ENCODE measurements around the gene PPFIA2.

Gene PPFIA2

GRCh38 chr12:81500788-81501187 lies 258.4 kb downstream of the PPFIA2 start:
- H3K27me3 Mint-ChIP-seq (ENCODE audit: low read depth, poor library complexity), result no peaks in the 10 kb centered on the region
- no peaks in the 10 kb centered on the region for H3K36me3 Mint-ChIP-seq (ENCODE audit: low read depth)
- H3K27ac Mint-ChIP-seq, result no peak overlapping the region
- no peak overlapping the region for H3K4me3 Mint-ChIP-seq
- no peak for DNase-seq
- no peaks in the 10 kb centered on the region for H3K9me3 Mint-ChIP-seq
- H3K4me1 Mint-ChIP-seq, result no peaks in the 10 kb centered on the region
- TF ChIP-seq, protein P1, sequence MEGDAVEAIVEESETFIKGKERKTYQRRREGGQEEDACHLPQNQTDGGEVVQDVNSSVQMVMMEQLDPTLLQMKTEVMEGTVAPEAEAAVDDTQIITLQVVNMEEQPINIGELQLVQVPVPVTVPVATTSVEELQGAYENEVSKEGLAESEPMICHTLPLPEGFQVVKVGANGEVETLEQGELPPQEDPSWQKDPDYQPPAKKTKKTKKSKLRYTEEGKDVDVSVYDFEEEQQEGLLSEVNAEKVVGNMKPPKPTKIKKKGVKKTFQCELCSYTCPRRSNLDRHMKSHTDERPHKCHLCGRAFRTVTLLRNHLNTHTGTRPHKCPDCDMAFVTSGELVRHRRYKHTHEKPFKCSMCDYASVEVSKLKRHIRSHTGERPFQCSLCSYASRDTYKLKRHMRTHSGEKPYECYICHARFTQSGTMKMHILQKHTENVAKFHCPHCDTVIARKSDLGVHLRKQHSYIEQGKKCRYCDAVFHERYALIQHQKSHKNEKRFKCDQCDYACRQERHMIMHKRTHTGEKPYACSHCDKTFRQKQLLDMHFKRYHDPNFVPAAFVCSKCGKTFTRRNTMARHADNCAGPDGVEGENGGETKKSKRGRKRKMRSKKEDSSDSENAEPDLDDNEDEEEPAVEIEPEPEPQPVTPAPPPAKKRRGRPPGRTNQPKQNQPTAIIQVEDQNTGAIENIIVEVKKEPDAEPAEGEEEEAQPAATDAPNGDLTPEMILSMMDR (IDR thresholded peaks at IDR 0.05), result no peak

DNA sequence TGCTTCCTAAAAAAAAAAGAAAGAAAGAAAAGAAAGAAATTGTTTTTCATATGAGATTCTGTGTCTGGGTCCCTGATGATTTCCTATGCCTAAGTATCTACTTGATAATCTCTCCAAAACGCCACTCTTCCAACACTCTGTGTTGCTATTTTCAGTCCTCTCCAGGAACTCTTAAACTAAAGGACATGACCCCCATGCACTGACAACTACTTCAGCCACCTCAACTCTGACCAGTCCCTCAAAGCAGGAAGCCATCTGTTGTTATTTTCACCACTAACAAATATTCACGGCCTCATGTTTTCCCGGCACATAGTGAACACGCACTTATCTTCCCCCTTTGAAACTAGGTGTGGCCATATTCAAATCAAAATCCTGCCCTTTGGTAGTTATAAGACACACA lies 259.3 kb downstream of the PPFIA2 start:
- H3K36me3 Mint-ChIP-seq (ENCODE audit: low read depth), result no peaks in the 10 kb centered on the region
- no peaks in the 10 kb centered on the region for H3K27me3 Mint-ChIP-seq (ENCODE audit: low read depth, poor library complexity)
- no peak overlapping the region for H3K4me3 Mint-ChIP-seq
- no peaks in the 10 kb centered on the region for H3K9me3 Mint-ChIP-seq
- no peaks in the 10 kb centered on the region for H3K4me1 Mint-ChIP-seq
- H3K27ac Mint-ChIP-seq, result no peak overlapping the region
- TF ChIP-seq, protein P1 (IDR thresholded peaks at IDR 0.05), result no peak
- DNase-seq, result no peak

DNA sequence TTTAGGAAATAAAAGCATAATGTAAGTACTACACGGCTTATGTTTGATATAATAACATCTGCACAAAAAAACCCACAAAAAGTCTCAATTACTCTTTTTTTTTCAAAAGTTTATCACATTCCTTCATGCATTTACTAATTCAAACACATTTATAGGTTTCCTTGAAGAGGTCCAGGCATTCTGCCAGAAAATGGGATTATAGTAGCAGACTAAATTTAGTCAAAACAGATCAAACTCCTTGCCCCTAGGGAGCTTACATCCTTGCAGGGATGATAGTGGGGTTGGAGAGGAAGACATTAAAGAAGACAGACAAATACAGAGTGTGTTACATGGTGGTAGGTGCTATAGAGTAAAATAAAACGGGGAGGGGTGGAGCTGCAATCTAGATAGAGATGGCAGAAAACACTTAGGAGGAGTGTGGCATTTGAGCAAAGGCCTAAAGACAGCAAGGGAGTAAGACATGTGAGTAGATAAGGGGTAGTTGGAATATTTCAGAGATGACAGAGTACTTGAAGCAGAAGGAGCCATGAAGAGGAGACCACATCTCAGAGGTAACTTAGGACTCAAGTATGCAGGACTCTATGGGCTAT lies 266.9 kb downstream of the PPFIA2 start:
- no peaks in the 10 kb centered on the region for H3K9me3 Mint-ChIP-seq
- no peak overlapping the region for H3K4me3 Mint-ChIP-seq
- no peak overlapping the region for H3K27ac Mint-ChIP-seq
- peaks cover 3% of the 10 kb centered on the region for H3K27me3 Mint-ChIP-seq (ENCODE audit: low read depth, poor library complexity)
- H3K4me1 Mint-ChIP-seq, result no peaks in the 10 kb centered on the region
- H3K36me3 Mint-ChIP-seq (ENCODE audit: low read depth), result no peaks in the 10 kb centered on the region
- TF ChIP-seq, protein P1 (IDR thresholded peaks at IDR 0.05), result no peak
- DNase-seq, result no peak

DNA sequence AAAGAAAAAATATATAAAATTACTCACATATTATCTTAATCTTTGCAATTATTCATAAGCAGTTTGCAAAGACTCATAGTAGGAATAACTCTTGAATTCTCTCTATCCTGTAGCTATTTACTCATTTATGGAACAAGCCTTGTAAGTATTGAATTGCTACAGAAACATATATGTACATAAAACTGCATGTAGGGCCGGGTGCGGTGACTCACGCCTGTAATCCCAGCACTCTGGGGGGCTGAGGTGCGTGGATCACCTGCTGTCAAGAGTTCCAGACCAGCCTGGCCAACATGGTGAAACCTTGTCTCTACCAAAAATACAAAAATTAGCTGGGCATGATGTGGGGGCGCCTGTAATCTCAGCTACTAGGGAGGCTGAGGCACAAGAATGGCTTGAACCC lies 286.2 kb downstream of the PPFIA2 start:
- no peaks in the 10 kb centered on the region for H3K27me3 Mint-ChIP-seq (ENCODE audit: low read depth, poor library complexity)
- no peak overlapping the region for H3K4me3 Mint-ChIP-seq
- DNase-seq, result no peak
- no peaks in the 10 kb centered on the region for H3K36me3 Mint-ChIP-seq (ENCODE audit: low read depth)
- no peak overlapping the region for H3K27ac Mint-ChIP-seq
- TF ChIP-seq, protein P1 (IDR thresholded peaks at IDR 0.05), result no peak
- H3K4me1 Mint-ChIP-seq, result no peaks in the 10 kb centered on the region
- no peaks in the 10 kb centered on the region for H3K9me3 Mint-ChIP-seq

GRCh38 chr12:81470923-81471322 lies 288.2 kb downstream of the PPFIA2 start:
- Mint-ChIP-seq H3K4me1 (no peaks in the 10 kb centered on the region), H3K9me3 (no peaks in the 10 kb centered on the region), H3K27ac (no peak overlapping the region), H3K27me3 (ENCODE audit: low read depth, poor library complexity) (no peaks in the 10 kb centered on the region), H3K36me3 (ENCODE audit: low read depth) (no peaks in the 10 kb centered on the region), H3K4me3 (no peak overlapping the region)
- no peak for DNase-seq
- TF ChIP-seq, protein P1 (IDR thresholded peaks at IDR 0.05), result no peak

DNA sequence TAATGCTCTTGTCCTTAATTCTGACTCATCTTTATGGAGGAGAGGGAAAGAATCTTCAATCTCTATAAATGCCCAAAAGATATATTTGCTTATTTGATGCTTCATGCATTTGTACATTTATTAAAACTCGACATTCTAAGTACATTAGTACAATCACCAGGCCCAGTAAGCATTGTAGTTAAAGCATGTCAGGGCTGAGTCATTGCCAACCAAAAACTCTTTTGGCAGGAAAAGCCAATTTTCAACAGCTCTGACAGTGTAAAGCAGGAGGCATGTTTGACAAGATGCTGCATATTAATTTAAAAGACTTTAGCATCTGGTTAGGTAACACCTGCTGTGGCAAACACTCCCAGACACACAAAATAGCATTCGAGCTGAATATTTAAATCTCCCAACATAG lies 290.9 kb downstream of the PPFIA2 start:
- Mint-ChIP-seq H3K27me3 (ENCODE audit: low read depth, poor library complexity) (no peaks in the 10 kb centered on the region), H3K36me3 (ENCODE audit: low read depth) (no peaks in the 10 kb centered on the region), H3K27ac (no peak overlapping the region), H3K4me1 (no peaks in the 10 kb centered on the region), H3K9me3 (no peaks in the 10 kb centered on the region), H3K4me3 (no peak overlapping the region)
- no peak for DNase-seq
- TF ChIP-seq, protein P1 (IDR thresholded peaks at IDR 0.05), result no peak

Measured in nephron progenitor cell (in vitro differentiated cells).